Measurements from ENCODE around the gene HOOK1. TPM values are rescaled to one million over a fixed set of nuclear protein-coding genes. Genes with fewer than 3 reads are reported as not detected.

Gene HOOK1
- total and polyA plus RNA-seq, 2 of the 13 experiments (the other 11 are each of a cell fraction or from before 2014, with no cell fraction given): 11.3 to 24.2 TPM

DNA sequence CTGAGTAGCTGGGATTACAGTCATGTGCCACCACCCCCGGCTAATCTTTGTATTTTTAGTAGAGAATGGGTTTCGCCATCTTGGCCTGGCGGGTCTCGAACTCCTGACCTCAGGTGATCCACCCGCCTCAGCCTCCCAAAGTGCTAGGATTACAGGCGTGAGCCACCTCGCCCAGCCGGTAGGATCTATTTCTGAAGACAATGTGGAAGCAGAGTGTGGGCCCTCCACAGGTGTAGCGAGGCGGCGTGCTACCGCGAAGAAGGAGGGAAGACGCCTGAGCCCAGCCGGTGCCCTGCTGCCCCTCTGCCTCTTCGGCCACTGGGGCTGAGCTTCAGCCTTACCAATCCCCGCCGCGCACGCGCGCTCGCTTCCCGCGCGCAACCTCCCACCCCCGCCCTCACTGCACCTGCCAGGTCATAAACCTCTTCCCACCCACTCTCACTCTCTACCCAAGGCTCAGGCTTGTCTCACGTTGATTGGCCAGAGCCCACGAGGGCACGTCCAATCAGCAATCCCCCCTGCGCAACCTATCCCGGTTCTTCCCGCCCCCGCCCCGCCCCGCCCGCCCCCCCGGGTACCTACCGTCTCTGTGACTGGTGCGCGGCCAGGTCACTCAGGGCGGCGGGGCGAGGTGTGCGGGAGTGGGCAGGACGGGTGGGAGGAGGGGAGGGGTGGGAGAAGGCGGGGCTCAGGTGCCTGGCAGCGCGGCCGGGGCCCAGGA is 409 bp upstream of the HOOK1 start (continued):
- TF ChIP-seq, protein P1, sequence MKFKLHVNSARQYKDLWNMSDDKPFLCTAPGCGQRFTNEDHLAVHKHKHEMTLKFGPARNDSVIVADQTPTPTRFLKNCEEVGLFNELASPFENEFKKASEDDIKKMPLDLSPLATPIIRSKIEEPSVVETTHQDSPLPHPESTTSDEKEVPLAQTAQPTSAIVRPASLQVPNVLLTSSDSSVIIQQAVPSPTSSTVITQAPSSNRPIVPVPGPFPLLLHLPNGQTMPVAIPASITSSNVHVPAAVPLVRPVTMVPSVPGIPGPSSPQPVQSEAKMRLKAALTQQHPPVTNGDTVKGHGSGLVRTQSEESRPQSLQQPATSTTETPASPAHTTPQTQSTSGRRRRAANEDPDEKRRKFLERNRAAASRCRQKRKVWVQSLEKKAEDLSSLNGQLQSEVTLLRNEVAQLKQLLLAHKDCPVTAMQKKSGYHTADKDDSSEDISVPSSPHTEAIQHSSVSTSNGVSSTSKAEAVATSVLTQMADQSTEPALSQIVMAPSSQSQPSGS (CRISPR knock-in tag; IDR thresholded peaks at IDR 0.05): peak; percentile 34; the same call in 1 of the 2 replicates
- no peak for TF ChIP-seq RFX5 (IDR thresholded peaks at IDR 0.05; ENCODE audit: low read depth, low read length)
- TF ChIP-seq KLF12 (CRISPR knock-in tag; IDR thresholded peaks at IDR 0.05; ENCODE audit: borderline replicate concordance): no peak
- no peak for TF ChIP-seq KLF16 (CRISPR knock-in tag; IDR thresholded peaks at IDR 0.05)
- TF ChIP-seq ZNF20 (CRISPR knock-in tag; IDR thresholded peaks at IDR 0.05): no peak
- TF ChIP-seq ZNF672 (CRISPR knock-in tag; IDR thresholded peaks at IDR 0.05): no peak
- no peak for TF ChIP-seq TRIM24 (CRISPR knock-in tag; IDR thresholded peaks at IDR 0.05)
- peak; percentile 79; the same call in 1 of the 2 replicates for TF ChIP-seq ZNF460 (CRISPR knock-in tag; IDR thresholded peaks at IDR 0.05; ENCODE audit: borderline replicate concordance)
- TF ChIP-seq, protein P2, sequence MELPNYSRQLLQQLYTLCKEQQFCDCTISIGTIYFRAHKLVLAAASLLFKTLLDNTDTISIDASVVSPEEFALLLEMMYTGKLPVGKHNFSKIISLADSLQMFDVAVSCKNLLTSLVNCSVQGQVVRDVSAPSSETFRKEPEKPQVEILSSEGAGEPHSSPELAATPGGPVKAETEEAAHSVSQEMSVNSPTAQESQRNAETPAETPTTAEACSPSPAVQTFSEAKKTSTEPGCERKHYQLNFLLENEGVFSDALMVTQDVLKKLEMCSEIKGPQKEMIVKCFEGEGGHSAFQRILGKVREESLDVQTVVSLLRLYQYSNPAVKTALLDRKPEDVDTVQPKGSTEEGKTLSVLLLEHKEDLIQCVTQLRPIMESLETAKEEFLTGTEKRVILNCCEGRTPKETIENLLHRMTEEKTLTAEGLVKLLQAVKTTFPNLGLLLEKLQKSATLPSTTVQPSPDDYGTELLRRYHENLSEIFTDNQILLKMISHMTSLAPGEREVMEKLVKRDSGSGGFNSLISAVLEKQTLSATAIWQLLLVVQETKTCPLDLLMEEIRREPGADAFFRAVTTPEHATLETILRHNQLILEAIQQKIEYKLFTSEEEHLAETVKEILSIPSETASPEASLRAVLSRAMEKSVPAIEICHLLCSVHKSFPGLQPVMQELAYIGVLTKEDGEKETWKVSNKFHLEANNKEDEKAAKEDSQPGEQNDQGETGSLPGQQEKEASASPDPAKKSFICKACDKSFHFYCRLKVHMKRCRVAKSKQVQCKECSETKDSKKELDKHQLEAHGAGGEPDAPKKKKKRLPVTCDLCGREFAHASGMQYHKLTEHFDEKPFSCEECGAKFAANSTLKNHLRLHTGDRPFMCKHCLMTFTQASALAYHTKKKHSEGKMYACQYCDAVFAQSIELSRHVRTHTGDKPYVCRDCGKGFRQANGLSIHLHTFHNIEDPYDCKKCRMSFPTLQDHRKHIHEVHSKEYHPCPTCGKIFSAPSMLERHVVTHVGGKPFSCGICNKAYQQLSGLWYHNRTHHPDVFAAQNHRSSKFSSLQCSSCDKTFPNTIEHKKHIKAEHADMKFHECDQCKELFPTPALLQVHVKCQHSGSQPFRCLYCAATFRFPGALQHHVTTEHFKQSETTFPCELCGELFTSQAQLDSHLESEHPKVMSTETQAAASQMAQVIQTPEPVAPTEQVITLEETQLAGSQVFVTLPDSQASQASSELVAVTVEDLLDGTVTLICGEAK (IDR thresholded peaks at IDR 0.05): no peak
- TF ChIP-seq, protein P2 (CRISPR knock-in tag; IDR thresholded peaks at IDR 0.05): no peak; the same call in 1 of the 2 replicates
- TF ChIP-seq, protein P3, sequence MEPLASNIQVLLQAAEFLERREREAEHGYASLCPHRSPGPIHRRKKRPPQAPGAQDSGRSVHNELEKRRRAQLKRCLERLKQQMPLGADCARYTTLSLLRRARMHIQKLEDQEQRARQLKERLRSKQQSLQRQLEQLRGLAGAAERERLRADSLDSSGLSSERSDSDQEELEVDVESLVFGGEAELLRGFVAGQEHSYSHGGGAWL (CRISPR knock-in tag; IDR thresholded peaks at IDR 0.05): peak; percentile 77
- TF ChIP-seq ZNF772 (CRISPR knock-in tag; IDR thresholded peaks at IDR 0.05): no peak
- TF ChIP-seq ZBTB21 (CRISPR knock-in tag; IDR thresholded peaks at IDR 0.05): no peak
- TF ChIP-seq, protein P4, sequence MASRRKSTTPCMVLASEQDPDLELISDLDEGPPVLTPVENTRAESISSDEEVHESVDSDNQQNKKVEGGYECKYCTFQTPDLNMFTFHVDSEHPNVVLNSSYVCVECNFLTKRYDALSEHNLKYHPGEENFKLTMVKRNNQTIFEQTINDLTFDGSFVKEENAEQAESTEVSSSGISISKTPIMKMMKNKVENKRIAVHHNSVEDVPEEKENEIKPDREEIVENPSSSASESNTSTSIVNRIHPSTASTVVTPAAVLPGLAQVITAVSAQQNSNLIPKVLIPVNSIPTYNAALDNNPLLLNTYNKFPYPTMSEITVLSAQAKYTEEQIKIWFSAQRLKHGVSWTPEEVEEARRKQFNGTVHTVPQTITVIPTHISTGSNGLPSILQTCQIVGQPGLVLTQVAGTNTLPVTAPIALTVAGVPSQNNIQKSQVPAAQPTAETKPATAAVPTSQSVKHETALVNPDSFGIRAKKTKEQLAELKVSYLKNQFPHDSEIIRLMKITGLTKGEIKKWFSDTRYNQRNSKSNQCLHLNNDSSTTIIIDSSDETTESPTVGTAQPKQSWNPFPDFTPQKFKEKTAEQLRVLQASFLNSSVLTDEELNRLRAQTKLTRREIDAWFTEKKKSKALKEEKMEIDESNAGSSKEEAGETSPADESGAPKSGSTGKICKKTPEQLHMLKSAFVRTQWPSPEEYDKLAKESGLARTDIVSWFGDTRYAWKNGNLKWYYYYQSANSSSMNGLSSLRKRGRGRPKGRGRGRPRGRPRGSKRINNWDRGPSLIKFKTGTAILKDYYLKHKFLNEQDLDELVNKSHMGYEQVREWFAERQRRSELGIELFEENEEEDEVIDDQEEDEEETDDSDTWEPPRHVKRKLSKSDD (CRISPR knock-in tag; IDR thresholded peaks at IDR 0.05; ENCODE audit: low read depth): no peak
- no peak for TF ChIP-seq ZNF256 (CRISPR knock-in tag; conservative IDR thresholded peaks at IDR 0.05)
- TF ChIP-seq POLR2G (IDR thresholded peaks at IDR 0.05; ENCODE audit: low read depth, low read length): peak; percentile 77

Measured in HepG2 (cell line).